Embryonic facial prominence (tissue), 1 donor: Measurements from ENCODE around the gene MAGEA4.
"Not testable (repeated sequence)": the region's sequence is repeated elsewhere in the genome, so short reads cannot be mapped to it uniquely, and the experiment has no call there.

ENCODE experiments used
- DNase-seq: peaks from one replicate; pipeline ENCODE4 v3.0.0-alpha.2; 2016; ENCODE audit errors: extremely low spot score

Gene MAGEA4, protein sequence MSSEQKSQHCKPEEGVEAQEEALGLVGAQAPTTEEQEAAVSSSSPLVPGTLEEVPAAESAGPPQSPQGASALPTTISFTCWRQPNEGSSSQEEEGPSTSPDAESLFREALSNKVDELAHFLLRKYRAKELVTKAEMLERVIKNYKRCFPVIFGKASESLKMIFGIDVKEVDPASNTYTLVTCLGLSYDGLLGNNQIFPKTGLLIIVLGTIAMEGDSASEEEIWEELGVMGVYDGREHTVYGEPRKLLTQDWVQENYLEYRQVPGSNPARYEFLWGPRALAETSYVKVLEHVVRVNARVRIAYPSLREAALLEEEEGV

DNA sequence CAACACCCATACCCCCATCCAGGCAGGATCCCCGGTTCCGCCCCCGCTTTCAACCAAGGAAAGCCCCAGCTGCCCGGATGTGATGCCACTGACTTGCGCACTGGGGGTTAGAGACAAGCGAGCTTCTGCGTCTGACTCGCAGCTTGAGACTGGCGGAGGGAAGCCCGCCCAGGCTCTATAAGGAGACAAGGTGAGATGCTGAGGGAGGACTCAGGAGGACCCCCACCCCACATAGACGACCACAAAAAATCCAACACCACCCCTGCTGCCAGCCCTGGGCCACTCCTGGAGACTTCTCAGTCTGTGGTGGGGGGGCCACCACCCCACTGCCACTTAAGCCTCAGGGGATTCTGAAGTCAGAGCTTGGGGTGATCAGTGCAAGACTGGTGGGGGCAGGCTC lies at the start of gene MAGEA4:
Gene MAGEA4 (plus strand): TSS at position 110 of the 400 bp plus-strand sequence. CDS start 10,776 bp downstream, outside the sequence.
- DNase-seq: no peak

DNA sequence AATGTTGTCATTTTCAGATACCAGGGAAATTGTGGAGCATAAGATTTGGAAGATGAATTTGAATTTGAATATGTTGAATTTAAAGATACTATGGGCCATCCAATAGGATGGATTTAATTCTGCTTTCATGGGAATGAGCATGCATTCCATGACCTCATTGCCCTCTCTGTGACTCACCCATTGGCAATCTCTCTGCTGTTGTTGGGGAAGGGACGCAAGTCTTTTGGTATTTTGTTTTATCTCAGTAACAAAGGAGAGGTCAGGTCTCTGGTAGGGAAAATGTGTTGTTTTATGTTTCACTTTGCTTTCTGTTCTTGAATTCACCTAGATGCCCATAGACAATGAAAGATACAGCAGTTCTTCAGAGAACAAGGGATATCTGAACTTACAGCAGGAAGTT lies 42.1 kb upstream of the MAGEA4 start:
- DNase-seq: no peak

DNA sequence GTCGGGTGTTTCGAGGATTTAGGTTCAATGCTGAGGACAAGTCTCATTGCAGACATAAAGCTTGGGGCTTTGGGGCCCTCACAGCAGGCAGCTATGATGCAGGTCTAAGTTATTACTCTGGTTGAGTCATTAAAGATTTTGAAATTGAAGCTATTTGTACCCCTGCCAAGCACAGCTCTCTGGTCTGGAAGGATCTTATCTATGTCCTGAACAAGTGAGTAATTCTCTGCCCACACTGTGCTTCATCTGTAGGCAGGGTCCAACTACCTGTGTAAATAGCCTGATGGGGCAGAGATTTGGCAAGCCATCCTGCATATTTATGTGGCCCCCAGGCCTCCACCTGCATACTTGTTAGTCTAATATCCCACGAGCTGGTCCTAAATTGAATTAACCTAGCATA lies 41.4 kb upstream of the MAGEA4 start:
- no peak for DNase-seq

DNA sequence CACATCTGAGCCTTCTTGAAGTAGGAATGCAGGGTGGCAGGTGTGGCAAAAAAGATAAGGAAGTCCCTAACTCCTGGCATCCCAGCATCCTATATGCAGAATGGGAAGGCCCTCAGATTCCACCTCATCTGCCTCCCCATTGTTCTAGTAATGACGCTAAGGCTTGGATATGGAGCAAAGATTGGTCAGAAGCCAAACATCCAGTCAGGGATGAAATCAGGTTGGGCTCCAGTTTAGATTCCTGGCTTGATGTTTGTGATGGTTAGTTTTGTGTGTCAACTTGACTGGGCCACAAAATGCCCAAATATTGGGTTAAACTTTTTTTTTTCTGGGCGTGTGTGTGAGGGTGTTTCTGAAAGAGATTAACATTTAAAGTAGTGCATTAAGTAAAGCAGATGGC lies 39.6 kb upstream of the MAGEA4 start:
- DNase-seq: no peak

DNA sequence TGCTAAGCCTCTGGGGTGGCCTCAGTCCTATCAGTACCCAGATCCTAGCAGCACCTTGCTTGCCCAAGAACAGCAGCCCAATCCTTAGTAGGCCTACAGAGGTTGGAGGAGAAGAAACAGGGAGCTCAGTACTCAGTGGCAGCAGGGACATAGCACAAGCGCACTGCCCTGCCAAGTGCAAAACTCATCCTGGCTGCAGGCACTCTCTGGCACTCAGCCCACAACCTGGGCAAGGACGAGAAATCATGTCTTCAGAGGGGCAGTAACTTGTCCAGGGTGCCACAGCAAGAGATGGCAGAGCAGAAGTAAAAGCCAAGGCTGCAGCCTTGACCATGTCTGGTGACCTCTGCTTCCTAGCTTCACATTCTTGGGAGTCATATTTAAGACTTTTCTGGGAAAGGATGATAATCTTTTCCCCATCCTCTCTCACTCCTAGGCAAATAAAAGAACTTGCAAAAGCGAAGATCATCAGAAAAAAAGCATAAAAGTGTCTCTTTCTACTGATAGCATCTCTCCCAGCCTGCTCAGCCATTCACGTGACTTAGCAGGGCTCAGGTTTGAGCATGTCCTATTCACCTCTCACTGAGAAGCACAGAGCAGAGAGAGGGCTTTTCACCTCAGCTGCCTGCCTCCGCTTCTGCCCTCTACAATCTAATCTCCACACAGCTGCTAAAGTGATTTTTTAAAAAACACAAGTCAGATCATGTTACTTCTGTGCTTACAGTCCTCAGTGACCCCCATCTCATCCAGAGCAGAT lies 37.2 kb upstream of the MAGEA4 start:
- no peak for DNase-seq

DNA sequence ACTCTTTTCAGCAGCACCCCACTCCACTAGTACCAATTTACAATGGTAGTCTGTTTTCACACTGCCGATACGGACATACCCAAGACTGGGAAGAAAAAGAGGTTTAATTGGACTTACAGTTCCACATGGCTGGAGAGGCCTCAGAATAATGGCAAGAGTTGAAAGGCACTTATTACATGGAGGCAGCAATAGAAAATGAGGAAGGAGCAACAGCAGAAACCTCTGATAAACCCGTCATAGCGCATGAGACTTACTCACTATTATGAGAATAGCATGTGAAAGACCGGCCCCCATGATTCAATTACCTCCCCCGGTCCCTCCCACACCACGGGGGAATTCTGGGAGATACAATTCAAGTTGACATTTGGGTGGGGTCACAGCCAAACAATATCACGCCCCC lies 34.1 kb upstream of the MAGEA4 start:
- DNase-seq: no peak

DNA sequence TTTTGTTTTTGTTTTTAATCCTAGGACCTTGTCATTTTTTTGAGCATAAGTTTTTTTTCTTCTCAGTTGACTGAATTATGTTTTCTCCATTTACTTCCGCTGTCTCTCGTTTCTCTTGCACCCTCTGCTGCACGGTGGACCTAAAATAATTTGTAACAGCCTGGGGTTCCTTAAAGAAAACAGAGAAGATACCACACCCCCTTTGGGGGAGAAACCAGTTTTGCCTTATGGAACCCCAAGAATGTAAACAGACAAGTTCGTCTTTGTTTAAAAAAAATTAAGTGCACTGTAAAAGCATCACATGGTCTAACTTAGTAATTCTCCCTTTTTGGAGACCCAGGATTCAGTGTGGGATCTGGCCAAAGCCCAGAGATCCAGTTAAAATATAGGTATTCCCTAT lies 32.8 kb upstream of the MAGEA4 start:
- no peak for DNase-seq

DNA sequence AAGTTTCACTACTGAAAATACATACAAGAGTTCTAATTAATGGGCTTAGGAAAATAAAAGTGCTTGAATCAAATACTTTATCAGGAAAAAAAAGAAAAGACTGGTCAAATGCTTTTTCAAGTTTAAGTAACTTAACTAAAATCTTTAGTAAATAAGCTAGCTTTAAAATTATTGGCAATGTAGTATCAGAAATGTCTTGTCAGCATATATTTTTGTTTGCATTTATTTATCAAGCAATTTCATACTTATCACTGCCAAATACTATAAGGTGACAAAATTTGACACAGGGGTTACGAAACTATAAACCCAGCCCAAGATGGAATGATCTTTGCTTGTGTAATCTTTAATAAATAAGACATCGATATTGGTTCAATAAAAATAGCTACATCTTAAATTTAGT lies 31.8 kb upstream of the MAGEA4 start:
- DNase-seq: no peak

DNA sequence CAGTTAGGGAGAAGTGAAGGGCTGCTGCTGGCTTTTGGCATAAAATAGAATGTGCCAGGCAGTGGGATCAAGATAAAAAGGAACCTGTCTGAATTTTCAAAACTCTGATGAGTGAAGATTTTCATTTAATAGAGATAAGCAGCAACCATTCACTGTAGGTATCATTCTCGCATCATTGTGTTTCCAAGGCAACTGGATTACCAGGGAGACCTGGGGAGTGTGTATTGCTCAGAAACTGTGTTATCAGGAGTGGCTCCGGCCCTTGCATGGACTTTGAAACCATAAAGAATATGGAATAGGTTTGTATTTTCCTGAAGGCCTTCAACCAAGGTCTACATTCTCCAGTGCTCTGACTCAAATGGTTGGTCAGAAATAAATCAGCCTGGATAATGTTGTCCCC lies 23.3 kb upstream of the MAGEA4 start:
- no peak for DNase-seq

DNA sequence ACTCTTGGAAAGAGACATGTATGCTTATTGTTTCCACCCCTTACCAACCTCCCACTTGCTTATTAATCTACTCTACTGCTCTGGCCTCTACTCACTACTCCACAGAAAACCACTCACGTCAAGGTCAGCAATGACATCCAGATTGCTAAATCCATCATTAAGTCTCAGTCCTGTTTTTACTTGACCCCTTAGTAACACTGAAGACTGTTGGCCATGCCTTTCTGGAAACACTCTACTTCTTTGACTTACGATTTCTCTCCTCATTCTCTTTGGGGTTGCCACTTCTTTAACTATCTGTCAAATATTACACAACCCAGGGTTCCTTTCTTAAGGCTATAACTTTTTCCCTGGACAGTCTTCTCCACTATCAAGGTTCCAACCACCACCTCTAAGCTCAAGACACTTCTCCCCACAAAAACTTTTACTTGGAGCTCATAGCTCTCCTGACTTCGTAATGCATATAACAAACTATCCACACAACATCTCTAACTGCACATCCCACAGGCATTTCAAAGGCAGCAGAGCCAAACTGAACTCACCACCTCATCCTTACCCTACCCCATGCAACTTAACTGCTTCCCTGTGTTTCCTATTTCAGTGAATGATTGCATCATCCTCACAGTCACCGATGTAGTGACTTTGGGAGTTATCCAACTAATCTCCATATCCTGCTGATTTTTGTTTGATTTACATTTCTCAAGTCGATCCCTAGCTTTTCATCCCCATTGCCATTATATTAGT lies 15.8 kb upstream of the MAGEA4 start:
- no peak for DNase-seq

DNA sequence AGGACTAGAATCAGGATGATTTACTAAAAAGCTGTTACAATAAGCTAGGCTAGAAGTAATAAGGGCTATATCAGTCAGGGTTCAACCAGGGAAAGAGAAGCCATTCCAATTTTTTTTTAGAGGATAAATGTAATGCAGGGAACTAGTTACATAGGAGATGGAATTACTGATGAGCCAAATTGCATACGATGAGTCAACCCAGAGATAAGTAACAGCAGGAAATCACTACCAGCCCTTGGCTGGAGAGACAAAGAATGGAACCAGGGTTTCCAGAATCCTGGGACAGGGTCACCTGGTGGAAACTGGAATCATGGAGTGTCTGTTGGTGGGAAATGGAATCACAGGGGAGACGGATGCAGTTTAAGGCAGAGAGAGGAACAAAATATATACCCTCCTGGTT lies 13.1 kb upstream of the MAGEA4 start:
- DNase-seq: no peak

DNA sequence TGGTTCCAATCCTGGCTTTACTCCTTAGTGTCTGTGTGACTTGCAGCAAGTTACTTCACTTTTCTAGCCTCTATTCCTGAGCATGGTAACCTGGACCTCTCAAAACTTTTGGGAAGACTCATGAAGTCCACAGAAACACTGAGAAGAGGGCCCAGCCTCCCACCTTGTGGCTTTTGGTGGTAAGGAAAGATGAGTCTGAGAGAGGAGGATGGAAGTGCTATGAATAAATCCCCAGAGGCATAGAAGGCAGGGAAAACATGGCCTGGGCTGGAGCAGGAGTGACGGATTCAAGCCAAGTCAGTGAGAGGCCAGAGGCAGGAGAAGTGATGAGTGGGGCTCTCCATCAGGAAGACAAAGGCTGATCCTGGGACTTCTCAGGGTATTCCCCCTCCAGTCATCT lies 10.9 kb upstream of the MAGEA4 start:
- no peak for DNase-seq

DNA sequence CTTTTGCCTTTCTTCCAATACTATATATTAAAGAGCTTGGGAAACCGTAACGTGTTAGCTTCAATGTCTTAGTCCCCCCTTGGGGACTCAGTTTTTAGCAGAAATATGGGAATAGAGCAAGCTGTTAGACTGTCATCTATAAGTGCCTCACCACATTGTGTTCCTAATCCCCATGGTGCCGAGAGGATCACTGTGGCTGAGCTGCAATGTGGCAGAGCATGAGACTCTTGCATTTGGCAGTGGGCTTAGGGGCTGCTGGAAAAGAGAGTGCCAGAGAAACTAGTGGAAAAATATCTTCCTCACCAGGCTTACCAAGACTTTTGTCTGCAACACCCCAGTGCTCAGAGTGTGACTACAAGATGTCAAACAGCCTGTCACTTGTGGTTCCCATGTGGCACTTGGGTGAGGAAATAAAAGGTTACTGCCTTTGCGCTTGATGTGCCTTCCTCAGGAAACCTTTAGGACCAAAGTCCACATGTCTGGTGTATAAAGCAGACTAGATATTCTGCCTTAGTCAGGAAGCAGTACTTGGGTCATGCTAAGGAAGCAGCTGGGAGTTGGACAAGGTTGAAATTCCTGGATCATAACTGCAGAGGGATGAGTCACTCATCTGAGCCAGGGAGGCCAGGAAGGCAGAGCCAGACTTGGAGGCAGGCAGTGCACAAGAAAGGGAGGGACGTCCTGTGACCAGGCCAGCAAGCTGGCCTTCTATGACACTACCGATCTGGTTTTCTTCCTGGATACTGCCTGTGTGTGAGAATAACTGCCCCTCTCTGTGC lies 9.7 kb upstream of the MAGEA4 start:
- DNase-seq: no peak

DNA sequence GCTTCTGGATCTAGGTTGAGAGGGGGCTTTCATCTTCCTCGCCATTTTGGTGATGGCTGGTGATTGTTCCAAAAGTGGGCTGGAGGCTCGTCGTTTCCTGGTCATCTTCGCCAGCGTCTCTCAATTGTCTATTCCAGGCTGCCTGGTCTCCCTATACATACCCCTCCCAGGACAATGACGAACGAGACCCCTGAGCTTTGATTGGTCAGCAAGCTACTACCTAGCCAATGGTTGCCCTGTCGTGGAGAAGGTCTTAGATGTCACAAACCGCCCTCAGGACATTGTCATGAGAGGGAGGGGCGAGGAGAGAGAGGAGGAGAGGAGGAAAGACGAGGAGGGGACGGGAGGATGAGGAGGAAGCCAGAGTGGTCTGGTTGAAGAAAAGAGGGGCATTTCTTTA lies 7.7 kb upstream of the MAGEA4 start:
- no peak for DNase-seq

DNA sequence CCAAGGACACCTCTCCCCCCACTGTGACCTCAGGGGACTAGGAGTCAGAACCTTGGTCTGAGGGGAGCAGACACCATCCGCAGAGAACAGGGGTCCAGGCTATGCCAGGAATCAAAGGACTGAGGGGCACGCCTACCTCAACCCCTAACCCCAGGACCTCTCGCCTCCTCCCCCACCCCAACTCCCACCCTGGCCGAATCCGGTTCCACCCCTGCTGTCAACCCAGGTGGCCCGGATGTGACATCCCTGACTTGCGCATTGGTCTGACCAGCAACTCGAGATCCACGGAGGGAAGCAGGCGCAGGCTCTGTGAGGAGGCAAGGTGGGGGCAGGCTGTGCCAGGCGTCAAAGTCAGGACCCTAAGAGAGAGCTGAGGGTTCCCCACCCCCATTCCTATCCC lies 468 bp upstream of the MAGEA4 start:
- DNase-seq: no peak

DNA sequence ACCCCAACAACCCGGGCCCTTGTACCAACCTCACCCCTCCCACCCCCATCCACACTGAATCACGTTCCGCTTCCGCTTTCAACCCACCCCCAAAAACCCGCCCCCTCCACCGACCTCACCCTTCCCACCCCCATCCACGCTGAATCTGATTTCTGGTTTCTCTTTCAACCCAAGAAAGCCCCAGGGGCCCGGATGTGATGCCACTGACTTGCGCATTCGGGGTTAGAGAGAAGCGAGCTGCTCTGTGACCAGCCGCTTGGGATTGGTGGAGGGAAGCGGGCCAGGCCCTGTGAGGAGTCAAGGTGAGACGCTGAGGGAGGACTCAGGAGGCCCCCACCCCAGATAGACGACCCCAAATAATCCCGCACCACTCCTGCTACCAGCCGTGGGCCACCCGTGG lies 6.0 kb downstream of the MAGEA4 start:
- DNase-seq: not testable (repeated sequence)

DNA sequence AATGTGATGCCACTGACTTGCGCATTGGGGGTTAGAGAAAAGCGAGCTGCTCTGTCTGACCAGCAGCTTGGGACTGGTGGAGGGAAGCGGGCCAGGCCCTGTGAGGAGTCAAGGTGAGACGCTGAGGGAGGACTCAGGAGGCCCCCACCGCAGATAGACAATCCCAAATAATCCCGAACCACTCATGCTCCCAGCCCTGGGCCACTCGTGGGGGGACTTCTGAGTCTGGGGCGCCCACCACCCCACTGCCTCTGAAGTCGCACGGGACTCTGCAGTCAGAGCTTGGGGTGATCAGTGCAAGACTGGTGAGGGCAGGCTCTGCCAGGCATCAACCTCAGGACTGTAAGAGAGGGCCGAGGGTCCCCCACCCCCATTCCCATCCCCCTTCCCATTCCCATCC lies 6.9 kb downstream of the MAGEA4 start:
- DNase-seq: no peak

DNA sequence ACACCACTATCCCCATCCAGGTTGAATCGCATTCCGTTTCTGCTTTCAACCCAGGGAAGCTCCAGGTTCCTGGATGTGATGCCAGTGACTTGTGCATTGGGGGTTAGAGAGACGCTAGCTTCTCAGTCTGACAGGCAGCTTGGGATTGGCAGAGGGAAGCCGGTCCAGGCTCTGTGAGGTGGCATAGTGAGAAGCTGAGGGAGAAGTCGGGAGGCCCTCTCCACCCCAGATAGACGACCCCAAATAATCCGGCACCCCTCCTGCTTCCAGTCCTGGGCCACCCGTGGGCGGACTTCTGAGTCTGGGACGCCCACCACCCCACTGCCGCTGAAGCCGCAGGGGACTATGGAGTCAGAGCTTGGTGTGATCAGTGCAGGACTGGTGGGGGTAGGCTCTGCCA lies 7.4 kb downstream of the MAGEA4 start:
- DNase-seq: no peak

DNA sequence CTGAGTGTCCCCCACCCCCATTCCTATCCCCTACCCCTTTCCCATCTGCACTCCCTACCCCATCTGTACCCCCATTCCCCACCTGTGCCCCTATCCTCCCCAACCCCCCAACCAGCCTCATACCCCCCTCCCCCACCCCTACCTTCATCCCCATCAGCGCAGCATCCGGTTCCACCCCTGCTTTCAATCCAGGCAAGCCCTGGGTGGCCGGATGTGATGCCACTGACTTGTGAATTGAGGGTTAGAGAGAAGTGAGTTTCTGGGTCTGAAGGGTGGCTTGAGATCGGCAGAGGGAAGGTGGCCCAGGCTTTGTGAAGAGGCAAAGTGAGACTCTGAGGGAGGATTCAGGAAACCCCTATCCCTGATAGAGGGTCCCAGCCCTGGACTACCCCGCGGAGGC lies 7.8 kb downstream of the MAGEA4 start:
- no peak for DNase-seq

DNA sequence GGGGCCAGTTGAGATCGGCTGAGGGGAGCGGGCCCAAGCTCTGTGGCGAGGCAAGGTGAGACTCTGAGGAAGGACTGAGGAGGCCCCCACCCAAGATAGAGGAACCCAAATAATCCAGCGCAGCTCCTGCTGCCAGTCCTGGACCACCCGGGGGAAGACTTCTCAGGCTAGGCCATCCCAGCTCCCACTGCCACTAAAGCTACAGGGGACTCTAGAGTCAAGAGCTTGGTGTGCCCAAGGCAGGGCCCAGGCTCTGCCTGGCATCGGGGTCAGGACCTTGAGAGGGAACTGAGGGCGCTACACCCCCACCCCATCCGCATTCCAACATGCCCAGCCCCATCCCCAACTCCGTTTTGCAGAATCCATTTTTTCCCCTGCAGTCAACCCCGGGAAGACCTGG lies 8.6 kb downstream of the MAGEA4 start:
- DNase-seq: no peak

DNA sequence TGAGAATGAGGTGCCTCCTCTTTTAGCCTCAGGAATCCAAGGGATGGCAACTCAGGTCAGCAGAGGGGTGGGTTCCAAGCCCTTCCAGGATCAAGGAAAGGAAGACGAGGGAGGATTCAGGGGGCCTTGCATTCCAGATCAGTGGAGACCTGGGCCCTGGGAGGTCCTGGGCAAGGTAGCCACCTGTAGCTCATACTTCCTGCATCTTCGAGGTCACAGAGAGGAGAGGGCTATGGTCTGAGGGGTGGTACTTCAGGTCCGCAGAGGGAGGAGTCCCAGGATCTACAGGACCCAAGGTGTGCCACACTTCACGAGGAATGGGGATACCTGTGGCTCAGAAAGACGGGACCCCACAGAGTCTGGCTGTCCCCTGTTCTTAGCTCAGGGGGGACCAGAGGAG lies 9.2 kb downstream of the MAGEA4 start:
- no peak for DNase-seq

DNA sequence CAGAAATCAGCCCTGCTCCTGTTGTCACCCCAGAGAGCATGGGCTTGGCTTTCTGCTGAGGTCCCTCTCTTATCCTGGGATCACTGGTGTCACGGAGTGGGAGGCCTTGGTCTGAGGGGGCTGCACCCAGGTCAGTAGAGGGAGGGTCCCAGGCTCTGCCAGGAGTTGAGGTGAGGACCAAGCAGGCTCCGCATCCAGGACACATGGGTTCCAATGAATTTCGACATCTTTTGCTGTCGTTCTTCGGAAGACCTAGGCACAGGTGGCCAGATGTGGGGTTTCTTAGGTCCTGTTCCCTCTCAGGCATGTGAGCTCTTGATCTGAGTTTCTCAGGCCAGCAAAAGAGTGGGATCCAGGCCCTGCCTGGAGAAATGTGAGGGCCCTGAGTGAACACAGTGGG lies 10.0 kb downstream of the MAGEA4 start:
- DNase-seq: no peak
